Aorta (tissue), 5 donors: ENCODE measurements around the gene ATP5F1D. TPM values are rescaled to one million over a fixed set of nuclear protein-coding genes. Genes with fewer than 3 reads are reported as not detected.

Experiments
- ATAC-seq: fragments of 200-7000 bp; cut with Tn5 transposase; one replicate; pipeline ENCODE4 v1.9.1; 2022; ENCODE audit warnings: moderate library complexity; ENCODE audit not compliant: low FRiP score
- DNase-seq, 2 donors: peaks; one replicate each; pipeline ENCODE4 v3.0.0-alpha.2; 2020
- H3K27ac ChIP-seq, 2 donors: one replicate each; pipeline ENCODE4 v1.5.1; 2013; ENCODE audit warnings: low read length in 2 of 2, mild to moderate bottlenecking in 2 of 2, moderate library complexity in 2 of 2, control low read depth in 1 of 2, inconsistent platforms in 1 of 2, low read depth in 1 of 2
- H3K27me3 ChIP-seq, 2 donors: one replicate each; pipeline ENCODE4 v1.6.1; 2013; ENCODE audit warnings: control low read depth in 1 of 2, low read length in 1 of 2, mild to moderate bottlenecking in 1 of 2, moderate library complexity in 1 of 2; ENCODE audit not compliant: insufficient read depth in 2 of 2, control insufficient read depth in 1 of 2
- H3K36me3 ChIP-seq, 2 donors: one replicate each; pipeline ENCODE4 v1.6.1; 2013; ENCODE audit warnings: control low read depth in 1 of 2, low read length in 1 of 2, mild to moderate bottlenecking in 1 of 2; ENCODE audit not compliant: insufficient read depth in 2 of 2, control insufficient read depth in 1 of 2
- H3K4me1 ChIP-seq, 2 donors: one replicate each; pipeline ENCODE4 v1.6.1; 2013; ENCODE audit warnings: low read length in 2 of 2, control low read depth in 1 of 2, mild to moderate bottlenecking in 1 of 2, moderate library complexity in 1 of 2; ENCODE audit not compliant: insufficient read depth in 2 of 2, control insufficient read depth in 1 of 2
- H3K4me3 ChIP-seq, 2 donors: one replicate each; pipeline ENCODE4 v1.5.1; 2013; ENCODE audit warnings: low read length in 2 of 2, control low read depth in 1 of 2, mild to moderate bottlenecking in 1 of 2
- H3K9me3 ChIP-seq: one replicate; pipeline ENCODE4 v1.6.1; 2013; ENCODE audit warnings: mild to moderate bottlenecking, low read length; ENCODE audit not compliant: control insufficient read depth
- WGBS, 2 donors: extraction: QIAGEN DNeasy Blood & Tissue Kit; methylation state at CpG; one replicate each; pipeline ENCODE4 v1.1.7; 2013; 5-methylcytosine and 5-hydroxymethylcytosine counted together
- intact Hi-C, 2 donors: fragments of 100-400 bp; cut with DNase I; formaldehyde crosslinking; loops; one replicate each; pipeline versions ENCODE4 v1.14.2 to v1.15.0; 2022
- polyA plus RNA-seq, 2 donors: library from polyadenylated mRNA; stranded (reverse); fragments of 200-250 nt; gene quantifications; one replicate each; pipeline ENCODE4 v1.2.3, GENCODE V29; 2013
- total RNA-seq, 2 donors: library from RNA; stranded (reverse); fragmentation: NEBNext Ultra II Directional; extraction: Animal tissue kit (Norgen Biotek cat#: 25700); gene quantifications; one replicate each; pipeline ENCODE4 v1.2.1, GENCODE V29; 2021
- donor health status: healthy with polysubstance abuse.
- donor health status: Bipolar disorder and iron deficiency.
- donor health status: DM: no; HTN: no; CAD: no.
- donor health status: DM: no; HTN: no; CAD: no.
- donor health status: DM: yes; HTN: yes; CAD: no.

Gene ATP5F1D
- total and polyA plus RNA-seq, 4 donors: 92.8 to 164 (median 116) TPM

DNA sequence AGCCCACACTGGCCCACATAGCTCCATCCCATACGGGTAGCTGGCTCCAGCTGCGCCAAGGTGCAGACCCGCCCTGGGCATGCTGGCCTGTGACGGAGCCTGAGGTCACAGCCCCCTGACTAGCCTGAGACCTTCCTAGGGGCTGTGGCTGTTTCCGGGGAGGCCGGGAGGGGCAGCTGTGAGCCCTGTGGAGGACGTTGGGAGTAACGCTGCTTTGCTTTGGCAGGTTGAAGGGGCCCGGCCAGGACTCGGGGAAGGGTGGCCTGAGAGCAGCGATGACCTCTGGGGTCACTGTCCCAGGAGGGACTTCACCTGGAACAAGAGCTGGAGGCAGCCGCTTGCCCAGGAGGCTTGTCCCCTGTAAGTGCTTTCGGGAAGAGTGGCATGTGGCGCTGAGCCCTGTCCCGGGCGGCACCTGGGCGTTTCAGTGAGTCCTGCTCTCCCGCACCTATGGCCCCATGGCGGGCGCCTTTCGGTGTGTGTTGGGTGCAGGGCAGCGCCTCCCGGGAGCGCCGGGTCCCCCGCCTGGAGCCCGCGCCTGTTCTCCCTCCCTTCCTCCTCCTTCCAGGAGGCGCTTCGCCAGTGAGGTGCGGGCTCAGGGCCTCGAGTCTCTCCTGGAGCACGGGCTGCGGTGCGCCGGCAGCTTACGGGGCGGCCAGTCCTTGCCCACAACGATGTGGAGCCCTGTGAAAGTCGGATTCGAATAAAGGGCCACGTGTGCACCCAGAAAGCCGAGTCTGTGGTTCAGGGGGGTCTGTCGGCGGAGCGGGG lies 32.7 kb downstream of the ATP5F1D start:
- peaks cover 0 to 7% of the 10 kb centered on the region in 2 donors for H3K36me3 ChIP-seq
- 79 to 80% methylated on average over 46 of the region's 46 CpGs for WGBS, 2 donors
- intact Hi-C loops: loop anchor here in 1 of 2 donors (10.0 kb wide), 1 partner anchor 231 kb away; no protein-coding TSS in a partner anchor
- no peaks in the 10 kb centered on the region for H3K4me1 ChIP-seq
- DNase-seq (peak in 1 of 2 donors; percentile 69), ATAC-seq (no peak)
- H3K27ac ChIP-seq: no peak overlapping the region
- H3K9me3 ChIP-seq: no peaks in the 10 kb centered on the region
- no peaks in the 10 kb centered on the region for H3K27me3 ChIP-seq
- no peak overlapping the region for H3K4me3 ChIP-seq

GRCh38 chr19:1274852-1275259 lies 33.3 kb downstream of the ATP5F1D start:
- 22 to 24% methylated on average over 44 of the region's 44 CpGs for WGBS, 2 donors
- Histone ChIP-seq H3K4me1 (no peaks in the 10 kb centered on the region), H3K36me3 (peaks cover 0 to 7% of the 10 kb centered on the region in 2 donors), H3K27ac (peak overlapping the region in 1 of 2 donors; percentile 10), H3K4me3 (no peak overlapping the region), H3K27me3 (no peaks in the 10 kb centered on the region), H3K9me3 (no peaks in the 10 kb centered on the region)
- intact Hi-C loops: loop anchor here in 1 of 2 donors (5.0 to 10.0 kb wide), 2 partner anchors 82 to 230 kb away; no protein-coding TSS in a partner anchor
- peak in 1 of 2 donors; percentile 62 for DNase-seq
- ATAC-seq: peak; percentile 0

DNA sequence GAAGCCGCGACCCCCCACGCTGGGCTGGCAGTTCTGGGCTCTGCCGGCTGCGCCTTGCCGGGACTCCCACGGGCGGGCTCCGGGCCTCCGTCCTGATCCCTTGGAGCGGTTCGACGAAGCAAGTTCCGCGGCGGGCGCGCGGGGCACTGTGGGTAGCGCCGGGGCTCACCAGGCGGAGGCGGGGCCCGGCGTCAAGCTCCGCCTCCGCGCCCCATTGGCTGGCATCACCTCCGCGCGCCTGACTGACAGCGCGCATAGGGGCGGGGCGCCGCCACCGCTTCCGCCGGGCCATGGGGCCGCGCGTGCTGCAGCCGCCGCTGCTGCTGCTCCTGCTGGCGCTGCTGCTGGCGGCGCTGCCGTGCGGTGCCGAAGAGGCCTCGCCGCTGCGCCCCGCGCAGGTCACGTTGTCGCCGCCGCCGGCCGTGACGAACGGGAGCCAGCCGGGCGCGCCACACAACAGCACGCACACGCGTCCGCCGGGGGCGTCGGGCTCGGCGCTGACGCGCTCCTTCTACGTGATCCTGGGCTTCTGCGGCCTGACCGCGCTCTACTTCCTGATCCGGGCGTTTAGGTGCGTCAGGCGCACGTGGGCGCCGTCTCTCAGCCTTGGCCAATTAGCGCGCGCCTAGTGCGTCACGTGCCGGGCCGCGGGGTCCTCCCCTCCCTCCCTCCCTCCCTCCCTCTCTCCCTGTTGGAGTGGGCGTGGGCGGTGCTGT lies 33.9 kb downstream of the ATP5F1D start, which contains the start of gene FAM174C:
Gene FAM174C, plus strand, starts transcription at position 271 of the 716 bp plus-strand sequence. Its CDS starts 20 bp downstream, at position 291.
- H3K4me1 ChIP-seq: no peaks in the 10 kb centered on the region
- H3K27ac ChIP-seq: peak within 1 kb of the TSS; percentile 29 to 92
- H3K9me3 ChIP-seq: no peaks in the 10 kb centered on the region
- peak within 1 kb of the TSS; percentile 31 to 35 for H3K4me3 ChIP-seq
- intact Hi-C loops: loop anchor here in 1 of 2 donors (5.0 to 10.0 kb wide), 2 partner anchors 82 to 229 kb away; no protein-coding TSS in a partner anchor
- H3K27me3 ChIP-seq: no peaks in the 10 kb centered on the region
- DNase-seq (peak; percentile 97 to 98), ATAC-seq (peak; percentile 90)
- H3K36me3 ChIP-seq: peaks cover 0 to 7% of the 10 kb centered on the region in 2 donors
- 0% methylated on average over 59 to 98 of the region's 98 CpGs for WGBS, 2 donors

DNA sequence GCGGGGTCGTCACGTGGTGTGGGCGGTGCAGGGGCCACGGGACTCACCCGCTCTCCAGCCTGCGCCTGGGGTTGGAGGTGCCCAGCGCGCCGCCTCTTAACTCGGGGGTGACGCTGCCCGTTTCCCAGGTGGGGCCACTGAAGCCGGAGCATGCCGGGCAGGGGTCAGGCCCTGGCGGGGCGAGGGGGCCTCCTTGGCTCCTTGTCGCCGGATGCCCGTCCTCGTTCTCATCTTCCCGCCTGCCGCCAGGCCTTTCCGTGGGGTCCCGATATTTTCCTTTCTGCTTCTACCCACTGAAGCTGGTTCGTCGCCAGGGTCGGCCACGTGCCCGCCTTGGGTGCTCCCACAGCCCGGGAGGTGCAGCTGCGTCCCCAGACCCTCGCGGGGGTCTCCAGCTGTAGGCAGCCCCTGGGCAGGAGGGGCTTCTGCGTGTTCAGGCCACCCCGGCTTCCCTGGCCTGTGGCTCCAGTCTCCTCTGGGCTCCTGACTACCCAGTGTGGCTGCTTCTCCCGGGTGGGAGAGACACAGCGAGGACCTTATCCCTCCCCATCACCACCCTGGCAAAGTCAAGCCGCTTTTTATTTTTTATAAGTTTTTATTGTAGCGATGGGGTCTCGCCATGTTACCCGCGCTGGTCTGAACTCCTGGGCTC lies 34.6 kb downstream of the ATP5F1D start:
- no peak for DNase-seq
- no peaks in the 10 kb centered on the region for H3K4me1 ChIP-seq

DNA sequence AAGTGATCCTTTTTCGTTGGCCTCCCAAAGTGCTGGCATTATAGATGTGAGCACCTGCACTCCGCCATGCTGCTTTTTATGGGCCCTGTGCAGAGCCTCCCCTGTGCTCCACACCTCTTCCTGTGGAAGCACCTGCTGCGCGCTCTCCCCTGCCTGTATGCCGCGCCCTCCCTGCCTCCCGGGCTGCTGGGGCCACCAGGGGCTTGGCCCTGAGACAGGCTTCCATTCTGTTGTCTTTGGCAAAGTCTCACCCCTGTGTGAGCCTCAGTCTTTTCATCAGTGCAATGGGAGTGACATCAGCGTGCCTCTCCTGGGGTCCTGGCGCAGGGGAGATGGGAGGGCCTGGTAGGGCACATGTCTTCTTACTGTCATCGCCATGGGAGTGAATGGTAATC lies 35.1 kb downstream of the ATP5F1D start:
- WGBS, 2 donors: 82 to 86% methylated on average over 10 of the region's 10 CpGs
- Histone ChIP-seq H3K4me3 (no peak overlapping the region), H3K27me3 (no peaks in the 10 kb centered on the region), H3K36me3 (peaks cover 0 to 7% of the 10 kb centered on the region in 2 donors), H3K4me1 (no peaks in the 10 kb centered on the region), H3K27ac (no peak overlapping the region), H3K9me3 (no peaks in the 10 kb centered on the region)
- no peak for ATAC-seq
- DNase-seq: no peak
- intact Hi-C loops: loop anchor here in 1 of 2 donors (2.0 to 10.0 kb wide), 3 partner anchors 81 to 228 kb away; partner anchors contain the start of gene NDUFS7

More for the DNA sequence above, 34.6 kb downstream of the ATP5F1D start:
- WGBS, 2 donors: 11 to 12% methylated on average over 40 to 43 of the region's 43 CpGs
- no peak for ATAC-seq
- H3K27me3 ChIP-seq: no peaks in the 10 kb centered on the region
- H3K9me3 ChIP-seq: no peaks in the 10 kb centered on the region
- intact Hi-C loops: loop anchor here in 1 of 2 donors (2.0 to 10.0 kb wide), 3 partner anchors 81 to 229 kb away; partner anchors contain the start of gene NDUFS7
- H3K4me3 ChIP-seq: peak overlapping the region; percentile 11 to 18
- H3K36me3 ChIP-seq: peaks cover 0 to 7% of the 10 kb centered on the region in 2 donors
- H3K27ac ChIP-seq: peak overlapping the region in 1 of 2 donors; percentile 29

DNA sequence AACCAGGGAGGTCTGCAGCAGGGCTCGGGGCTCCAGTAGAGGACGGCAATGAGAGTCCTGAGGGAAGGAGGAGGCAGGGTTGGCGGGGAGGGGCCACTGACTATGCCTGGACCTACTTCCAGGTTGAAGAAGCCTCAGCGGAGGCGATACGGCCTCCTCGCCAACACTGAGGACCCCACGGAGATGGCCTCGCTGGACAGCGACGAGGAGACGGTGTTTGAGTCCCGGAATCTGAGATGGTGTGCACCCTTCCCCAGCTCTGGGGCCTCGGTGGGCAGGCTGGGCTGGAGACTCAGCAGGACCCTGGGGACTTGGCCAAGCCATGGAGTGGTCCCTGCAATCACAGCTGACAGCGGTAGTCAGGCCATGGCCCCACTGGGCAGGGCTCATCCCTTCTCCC lies 35.5 kb downstream of the ATP5F1D start:
- H3K27ac ChIP-seq: no peak overlapping the region
- WGBS, 2 donors: 88 to 92% methylated on average over 14 to 15 of the region's 15 CpGs
- H3K27me3 ChIP-seq: no peaks in the 10 kb centered on the region
- no peaks in the 10 kb centered on the region for H3K4me1 ChIP-seq
- DNase-seq: no peak
- no peak for ATAC-seq
- no peak overlapping the region for H3K4me3 ChIP-seq
- H3K9me3 ChIP-seq: no peaks in the 10 kb centered on the region
- H3K36me3 ChIP-seq: peaks cover 0 to 7% of the 10 kb centered on the region in 2 donors
- intact Hi-C loops: loop anchor here in 1 of 2 donors (2.0 to 10.0 kb wide), 3 partner anchors 80 to 228 kb away; partner anchors contain the start of gene NDUFS7

GRCh38 chr19:1278074-1278473 lies 36.5 kb downstream of the ATP5F1D start:
- Histone ChIP-seq H3K9me3 (no peaks in the 10 kb centered on the region), H3K27me3 (no peaks in the 10 kb centered on the region), H3K4me1 (no peaks in the 10 kb centered on the region), H3K36me3 (peaks cover 0 to 7% of the 10 kb centered on the region in 2 donors), H3K4me3 (no peak overlapping the region), H3K27ac (no peak overlapping the region)
- no peak for ATAC-seq
- 82 to 89% methylated on average over 11 to 12 of the region's 12 CpGs for WGBS, 2 donors
- intact Hi-C loops: loop anchor here in 1 of 2 donors (5.0 to 10.0 kb wide), 2 partner anchors 79 to 227 kb away; no protein-coding TSS in a partner anchor
- no peak for DNase-seq
